HG03442 (cell line): Measurements from ENCODE around the gene AHCYL2.

ENCODE experiments used
- ATAC-seq: cut with Tn5 transposase; IDR thresholded peaks from one replicate; pipeline ENCODE4 v1.9.1; 2021; ENCODE audit warnings: mild to moderate bottlenecking, moderate library complexity; ENCODE audit not compliant: unreplicated experiment

The AHCYL2 gene

DNA sequence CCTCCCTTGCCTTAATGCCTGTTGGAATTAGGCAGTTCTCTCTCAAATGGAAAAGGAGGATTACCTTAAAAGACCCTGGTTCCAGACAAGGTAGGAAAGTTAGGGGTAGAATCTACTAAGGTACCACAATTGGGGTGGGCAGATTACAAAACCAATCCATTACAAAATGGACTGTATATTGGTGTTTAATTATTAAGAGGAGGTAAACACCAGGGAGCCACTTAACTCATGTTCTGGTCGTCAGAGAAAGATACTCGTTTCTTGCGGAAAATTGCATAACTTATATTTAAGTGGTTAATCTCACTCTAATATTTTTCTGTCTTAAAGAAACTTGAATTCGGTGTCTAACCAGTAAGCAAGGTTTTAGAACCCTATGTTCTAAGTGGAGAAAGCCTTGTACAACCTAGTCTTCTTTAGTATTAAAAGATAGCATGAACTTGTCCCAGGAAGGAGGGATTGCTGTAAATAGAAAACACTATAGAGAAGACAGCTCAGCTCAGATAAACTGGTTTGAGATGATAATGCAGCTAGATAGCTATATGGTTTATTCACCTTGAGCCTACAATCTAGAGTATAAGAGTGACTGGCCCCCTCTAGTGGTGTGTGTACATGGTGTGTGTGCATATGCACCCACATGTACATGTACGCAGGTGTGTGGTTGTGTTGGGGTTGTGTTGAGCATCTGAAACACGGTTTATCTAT, 151.4 kb downstream of the AHCYL2 start:
- peak; percentile 42 for ATAC-seq

DNA sequence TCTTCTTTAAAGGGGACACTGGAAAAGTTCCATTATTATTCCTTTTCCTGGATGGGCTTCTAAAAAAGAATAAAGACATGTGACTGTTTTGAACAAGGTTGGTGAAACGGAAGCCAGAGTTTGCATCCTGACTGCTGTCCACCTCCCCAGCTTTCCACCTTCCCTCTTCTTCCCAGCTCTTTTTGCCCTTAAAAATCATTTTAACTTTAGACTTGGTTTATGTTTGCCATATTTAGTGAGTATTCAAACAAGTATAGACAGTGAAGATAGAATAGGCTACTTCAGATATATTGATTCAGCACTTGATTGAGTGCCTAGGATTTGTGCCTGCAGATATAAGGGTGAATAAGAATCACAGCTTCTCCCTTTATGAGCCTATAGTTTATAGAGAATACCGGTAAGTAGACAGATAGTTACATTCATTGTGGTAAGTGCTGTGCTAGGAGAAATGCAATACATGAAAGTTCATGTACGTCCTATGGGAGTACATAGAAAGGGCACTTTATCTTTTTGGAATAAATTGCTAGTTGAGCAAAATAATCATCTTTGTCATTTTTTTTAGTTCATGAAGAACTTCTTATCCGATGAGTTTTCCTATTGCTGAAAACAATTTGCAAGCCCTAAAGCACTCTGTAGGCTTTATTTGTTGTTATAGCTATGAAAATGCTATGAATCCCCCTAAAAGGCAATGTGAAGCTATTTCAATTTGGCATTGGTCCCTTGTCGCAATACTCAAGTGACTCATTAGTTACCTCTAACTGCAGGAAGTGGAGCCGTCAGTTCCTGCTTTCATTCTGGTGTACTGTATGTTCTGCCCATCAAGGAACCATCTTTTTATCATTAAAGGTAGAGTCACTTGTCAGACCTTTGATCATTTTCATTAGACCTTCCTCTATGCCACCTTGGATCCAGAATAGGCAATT, 152.2 kb downstream of the AHCYL2 start:
- ATAC-seq = no peak

DNA sequence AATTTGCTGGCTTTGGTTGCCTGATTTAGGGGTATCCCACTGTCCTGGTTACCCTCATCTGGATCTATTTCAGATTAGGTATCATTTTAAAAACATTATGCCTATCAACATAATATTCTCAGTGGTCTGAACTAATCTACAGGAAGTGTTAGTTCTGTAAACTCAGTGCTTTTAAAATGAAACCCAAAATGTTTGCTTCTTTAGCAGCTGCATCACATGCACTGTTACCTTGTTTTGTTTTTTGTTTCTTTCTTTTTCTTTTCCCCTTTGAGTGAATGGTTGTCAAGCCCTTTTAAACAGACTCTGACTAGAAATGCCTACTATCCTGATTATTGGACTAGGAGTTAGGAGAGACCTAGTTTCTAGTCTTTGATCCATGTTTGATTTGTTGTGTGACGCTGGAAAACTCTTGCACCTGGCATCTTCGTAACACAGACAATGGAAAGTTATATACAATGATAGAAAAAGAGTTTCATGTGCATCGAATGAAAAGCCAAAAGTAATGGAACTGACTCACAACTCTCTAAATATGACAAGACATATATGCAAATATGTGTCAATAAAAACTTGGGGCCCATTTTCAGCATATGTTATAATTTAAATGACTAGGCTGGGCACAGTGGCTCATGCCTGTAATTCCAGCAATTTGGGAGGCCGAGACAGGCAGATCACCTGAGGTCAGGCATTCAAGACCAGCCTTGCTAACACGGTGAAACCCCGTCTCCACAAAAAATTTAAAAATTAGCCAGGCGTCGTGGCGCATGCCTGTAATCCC, 157.1 kb downstream of the AHCYL2 start:
- no peak for ATAC-seq

DNA sequence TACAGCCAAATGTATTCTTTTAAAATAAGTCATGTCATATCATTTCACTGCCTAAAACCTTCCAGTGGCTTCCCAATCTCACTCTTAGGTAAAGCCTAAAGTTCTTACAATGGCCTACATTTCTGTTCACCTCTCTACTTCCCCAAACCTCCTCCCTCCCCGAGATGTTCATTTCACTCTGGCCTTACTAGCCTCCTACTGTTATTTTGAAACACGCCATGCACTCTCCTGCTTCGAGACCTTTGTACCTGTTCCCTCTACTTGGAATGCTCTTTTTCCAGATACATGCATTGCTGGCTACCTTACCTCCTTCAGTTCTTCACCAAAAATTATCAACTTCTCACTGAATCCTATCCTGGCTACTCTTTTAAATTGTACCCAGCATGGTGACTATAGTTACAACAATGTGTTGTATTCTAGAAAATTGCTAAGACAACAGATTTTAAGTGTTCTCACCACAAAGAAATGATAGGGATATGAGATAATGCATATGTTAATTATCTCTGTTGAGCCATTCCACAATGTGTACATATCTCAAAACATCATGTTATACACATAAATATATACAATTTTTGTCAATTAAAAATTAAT, 158.8 kb downstream of the AHCYL2 start:
- ATAC-seq = no peak

DNA sequence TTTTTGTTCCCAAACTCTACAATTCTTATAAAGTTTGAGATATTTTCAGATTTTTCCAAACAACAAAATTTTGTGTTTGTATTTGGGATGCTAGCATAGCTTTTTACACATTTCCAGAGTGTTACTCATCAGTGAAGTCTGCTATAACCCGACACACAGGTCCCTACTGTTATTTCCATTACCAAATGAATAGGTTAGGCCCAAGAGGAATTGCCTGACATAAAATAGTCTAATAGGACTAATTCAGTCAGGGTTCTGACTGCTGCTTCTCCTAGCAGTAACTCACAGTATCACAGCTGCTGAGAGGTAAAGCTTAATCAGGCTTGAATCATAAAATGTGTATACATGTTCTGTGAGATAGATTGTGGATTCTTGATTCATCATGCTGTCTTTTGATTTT, 160.3 kb downstream of the AHCYL2 start:
- no peak for ATAC-seq

DNA sequence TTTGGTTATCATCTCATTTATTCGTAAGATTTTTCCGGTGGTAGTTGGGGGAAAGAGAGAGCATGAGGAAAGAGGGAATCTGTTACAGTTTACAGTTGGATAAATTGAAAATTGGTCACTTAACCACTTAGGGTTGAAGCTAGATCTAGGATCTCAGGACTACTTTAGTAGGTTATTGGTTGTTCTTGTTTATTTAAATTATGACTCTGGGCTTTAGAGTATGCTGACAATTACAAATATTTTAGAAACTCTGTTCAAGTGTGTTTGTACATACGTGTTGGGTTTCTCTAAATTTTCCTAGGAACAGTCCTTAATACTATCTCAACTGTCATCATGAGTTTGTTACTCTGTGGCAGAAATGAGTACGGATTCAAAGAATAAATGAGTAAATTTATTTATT, 160.8 kb downstream of the AHCYL2 start:
- no peak for ATAC-seq

DNA sequence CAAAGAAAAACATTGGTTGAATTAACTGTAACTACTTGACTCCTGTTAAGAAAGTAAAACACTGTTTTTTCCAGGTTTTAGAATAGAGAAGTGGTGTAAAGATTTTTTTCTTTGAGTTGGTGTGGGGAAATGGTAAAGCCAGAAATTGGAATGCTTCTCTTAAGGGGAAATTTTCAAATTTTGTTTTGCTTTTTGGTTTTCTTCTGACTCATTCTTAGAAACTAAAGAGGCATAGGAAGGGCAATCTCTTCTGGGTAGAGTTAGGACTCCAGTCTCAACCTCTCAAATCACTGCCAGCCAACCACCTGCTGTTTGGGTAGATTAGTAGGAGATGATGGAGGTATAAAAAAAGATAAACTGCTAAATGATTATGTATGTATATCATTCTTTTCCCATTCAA, 161.7 kb downstream of the AHCYL2 start:
- ATAC-seq = no peak

DNA sequence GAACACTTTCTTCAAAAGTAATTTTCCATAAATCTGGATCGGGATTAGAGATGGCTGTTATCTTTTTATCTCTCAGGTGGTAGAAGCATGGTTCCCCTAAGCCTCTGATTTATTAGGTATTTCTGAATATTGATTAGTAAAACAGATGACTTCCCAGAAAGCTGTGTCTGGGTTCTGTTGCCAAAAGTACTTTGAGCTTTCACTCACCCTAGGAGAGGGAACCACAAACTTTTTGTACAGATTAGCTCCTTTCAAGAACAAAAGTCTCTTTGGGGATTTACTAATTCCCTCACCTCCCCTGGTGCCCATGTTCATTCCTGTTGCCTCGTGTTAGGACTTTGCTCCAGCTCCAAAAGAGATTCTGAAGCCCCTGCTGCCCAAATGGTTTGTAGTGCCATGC, 162.7 kb downstream of the AHCYL2 start:
- ATAC-seq = no peak

DNA sequence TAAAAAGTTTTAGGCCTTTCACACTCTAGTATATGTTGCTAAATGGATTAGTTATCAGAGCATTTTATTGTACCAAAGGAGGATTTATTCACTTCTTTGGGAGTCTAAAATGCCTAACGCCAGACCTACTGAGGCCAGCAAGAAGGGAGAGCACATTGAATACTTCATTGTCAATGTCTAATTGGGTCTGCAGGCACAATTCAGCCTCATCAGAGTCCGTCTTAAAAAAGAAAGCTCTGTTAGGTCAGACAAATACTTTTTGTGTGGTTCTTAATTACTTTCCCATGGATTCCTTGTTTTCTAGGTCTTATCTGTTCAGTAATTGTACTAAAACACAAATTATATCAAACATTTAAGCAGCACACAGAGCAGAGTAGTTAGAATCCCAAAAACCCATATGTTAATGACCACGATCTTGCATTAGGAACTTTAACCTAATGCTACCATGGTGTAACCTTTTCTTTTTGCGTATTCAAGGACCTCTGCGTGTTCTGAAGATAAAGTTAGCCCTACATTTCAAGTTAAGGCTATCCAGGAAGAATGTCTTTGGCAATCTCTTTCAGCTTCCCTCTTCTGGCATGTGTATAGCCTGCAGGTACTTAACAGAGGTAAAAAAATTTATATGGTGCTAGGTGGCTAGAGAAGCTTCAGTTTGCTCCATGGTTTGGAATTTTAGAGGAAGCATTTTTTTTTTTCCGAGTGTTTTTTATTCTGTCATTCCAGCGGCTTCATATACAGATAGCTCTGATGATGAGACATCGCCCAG, 163.7 kb downstream of the AHCYL2 start:
- ATAC-seq = no peak

DNA sequence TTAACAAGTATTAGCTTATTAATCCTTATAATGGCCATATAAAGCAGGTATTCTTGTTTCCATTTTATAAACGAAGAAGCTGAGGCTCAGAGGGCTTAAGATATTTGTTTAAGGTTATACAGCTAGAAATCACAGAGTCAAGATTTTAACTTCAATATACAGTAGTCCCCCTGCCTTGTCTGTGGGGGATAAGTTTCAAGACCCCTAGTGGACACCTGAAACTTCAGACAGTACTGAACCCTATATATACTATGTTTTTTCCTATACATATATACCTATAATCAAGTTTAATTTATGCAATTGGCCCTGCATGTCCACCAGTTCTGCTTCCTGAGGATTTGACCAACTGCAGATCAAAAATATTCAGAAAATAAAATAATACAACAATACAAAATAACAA, 165.0 kb downstream of the AHCYL2 start:
- no peak for ATAC-seq

DNA sequence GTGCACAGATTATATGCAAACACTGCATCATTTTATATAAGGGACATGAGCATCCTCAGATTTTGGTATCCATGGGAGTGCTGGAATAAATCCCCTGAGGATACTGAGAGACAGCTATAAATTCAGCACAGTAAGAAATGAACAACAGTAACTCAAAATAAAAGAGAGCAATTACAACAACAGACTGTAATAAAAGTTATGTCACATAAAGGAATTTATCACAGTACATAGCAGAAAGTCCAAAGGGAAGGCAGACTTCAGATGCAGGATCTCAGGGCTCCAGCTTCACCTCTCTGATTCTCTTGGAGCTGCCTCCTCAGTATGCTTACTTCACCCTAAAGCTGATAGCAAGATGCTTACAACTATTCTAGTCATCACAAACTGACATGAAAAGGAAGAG, 165.5 kb downstream of the AHCYL2 start:
- ATAC-seq = no peak

DNA sequence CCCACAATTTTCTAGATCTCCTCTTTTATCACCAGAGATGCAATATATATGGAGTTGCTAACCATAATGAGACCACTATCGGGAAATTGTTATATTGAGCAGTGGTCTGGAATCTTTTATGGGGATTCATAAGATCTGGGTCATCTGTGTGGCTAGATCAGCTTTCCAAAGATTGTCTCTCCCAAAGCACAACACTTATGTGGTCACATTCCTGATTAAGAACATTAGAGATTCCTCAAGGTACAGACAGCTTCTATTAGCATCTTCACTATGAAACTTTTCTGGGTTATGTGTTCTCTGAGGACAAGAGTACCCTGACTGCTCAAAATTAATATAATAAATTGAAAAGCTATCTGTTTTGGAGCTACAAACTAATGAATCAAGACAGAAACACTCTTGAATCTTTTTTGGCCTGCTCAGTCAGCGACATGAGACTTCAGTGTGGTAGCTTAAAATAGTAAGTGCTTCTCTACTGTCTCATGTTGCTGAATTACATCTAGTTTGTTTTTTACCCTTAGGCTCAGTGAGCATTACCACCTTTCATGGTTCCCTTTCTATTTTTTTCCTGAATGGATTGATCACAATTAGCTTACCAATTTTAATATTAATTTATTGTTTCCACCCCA, 166.8 kb downstream of the AHCYL2 start:
- no peak for ATAC-seq

DNA sequence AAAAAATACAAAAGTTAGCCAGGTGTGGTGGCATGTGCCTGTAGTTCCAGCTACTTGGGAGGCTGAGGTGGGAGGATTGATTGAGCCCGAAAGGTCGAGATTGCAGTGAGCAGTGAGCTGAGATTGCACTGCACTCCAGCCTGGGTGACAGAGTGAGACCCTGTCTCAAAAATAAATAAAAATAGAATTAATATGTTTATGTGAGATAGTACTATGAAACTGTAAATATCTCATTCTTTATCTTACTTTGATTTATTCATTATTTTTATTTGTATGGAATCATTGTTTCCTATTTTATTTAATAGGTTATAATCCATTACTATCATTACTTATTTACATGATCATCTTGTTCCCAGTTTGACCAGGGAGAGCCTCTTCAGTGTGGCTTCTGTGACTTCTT, 168.4 kb downstream of the AHCYL2 start:
- ATAC-seq = no peak

DNA sequence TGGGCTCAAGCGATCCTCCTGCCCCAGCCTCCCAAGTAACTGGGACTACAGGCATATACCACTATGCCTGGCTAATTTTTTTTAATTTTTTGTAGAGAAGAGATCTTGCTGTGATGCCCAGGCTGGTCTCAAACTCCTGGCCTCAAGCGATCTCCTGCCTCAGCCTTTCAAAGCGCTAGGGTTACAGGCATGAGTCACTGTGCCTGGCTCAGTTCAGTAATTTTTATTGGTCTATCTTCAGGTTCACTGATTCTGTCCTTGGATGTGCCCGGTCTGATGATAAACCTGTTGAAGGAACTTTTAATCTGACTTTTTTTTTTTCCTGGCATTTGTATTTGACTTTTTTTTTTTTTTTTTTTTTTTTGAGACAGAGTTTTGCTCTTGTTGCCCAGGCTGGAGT, 169.3 kb downstream of the AHCYL2 start:
- no peak for ATAC-seq

DNA sequence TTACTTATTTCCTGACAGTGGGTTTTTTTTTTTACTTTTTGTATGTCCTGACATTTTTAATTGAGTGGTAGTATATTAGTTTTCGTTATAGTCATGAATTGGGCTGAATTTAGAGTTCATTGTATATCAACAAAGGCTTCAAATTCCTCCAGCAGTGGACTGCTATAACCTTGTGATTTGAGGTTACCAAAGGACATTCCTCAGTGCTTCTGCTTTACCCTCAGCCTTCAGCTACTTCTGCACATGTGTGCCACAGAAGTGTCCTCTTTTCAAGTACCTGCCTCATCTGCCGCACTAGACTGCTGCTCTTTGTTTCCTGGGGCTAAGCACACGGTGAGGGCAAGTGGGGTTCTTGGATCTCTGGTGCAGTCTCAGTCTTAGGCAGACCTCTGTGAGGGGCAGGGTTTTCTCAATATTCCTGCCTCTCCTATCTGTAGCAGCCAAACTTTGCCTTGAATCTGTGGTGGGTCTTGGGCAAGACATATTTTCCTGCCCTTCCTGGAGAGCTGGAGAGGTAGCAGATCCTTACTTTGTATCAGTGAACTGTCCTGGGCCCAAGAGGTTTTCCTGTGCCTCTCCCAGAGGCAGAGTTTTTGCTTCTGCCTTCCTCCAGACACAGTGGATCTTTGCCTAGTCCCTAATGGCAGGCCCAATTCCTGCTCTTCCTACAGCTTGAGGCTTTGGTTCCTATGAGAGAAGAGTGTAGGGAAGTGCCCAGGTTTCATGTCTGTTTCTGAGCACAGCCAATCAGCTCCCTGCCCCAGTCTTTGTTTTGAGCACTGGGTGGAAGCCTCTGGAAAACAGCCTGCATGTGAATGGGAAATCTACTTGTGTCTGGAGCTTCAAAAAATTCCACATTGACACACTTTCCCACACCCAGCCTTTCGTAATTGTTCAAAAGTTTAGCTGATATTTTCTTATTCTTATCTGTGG, 170.4 kb downstream of the AHCYL2 start:
- ATAC-seq = no peak

DNA sequence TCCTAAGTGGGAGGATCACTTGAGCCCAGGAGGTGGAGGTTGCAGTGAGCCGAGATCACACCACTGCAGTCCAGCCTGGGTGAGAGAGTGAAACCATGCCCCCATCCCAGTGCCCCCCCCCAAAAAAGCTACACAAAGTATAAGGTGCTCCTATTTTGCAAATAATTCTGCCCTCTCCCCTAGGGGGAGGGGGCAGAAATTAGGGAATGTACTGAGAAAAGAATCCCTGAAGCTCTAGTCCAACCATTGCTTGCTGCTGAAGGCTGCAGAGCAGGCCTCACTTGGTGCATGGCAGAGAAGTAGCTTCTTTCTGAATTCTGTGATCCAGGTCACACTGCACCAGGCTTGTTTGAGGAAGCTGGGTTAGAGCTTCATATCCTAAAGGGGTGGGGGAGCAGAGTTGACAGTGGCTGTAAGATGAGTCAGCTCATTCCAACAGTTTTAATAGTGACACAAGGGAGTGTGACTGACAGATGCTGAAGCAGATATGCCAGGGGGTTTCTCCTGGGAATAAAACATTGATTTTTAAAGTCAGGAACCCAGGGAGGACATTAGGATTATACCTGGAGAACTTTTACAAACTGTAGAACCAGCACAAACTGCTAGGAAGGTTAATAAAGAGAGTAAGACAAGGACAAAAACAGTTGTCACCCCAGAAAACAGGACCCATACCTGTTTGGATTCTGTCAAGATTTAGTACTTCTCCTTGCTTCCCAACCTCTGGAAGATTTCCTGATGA, 176.6 kb downstream of the AHCYL2 start:
- no peak for ATAC-seq

DNA sequence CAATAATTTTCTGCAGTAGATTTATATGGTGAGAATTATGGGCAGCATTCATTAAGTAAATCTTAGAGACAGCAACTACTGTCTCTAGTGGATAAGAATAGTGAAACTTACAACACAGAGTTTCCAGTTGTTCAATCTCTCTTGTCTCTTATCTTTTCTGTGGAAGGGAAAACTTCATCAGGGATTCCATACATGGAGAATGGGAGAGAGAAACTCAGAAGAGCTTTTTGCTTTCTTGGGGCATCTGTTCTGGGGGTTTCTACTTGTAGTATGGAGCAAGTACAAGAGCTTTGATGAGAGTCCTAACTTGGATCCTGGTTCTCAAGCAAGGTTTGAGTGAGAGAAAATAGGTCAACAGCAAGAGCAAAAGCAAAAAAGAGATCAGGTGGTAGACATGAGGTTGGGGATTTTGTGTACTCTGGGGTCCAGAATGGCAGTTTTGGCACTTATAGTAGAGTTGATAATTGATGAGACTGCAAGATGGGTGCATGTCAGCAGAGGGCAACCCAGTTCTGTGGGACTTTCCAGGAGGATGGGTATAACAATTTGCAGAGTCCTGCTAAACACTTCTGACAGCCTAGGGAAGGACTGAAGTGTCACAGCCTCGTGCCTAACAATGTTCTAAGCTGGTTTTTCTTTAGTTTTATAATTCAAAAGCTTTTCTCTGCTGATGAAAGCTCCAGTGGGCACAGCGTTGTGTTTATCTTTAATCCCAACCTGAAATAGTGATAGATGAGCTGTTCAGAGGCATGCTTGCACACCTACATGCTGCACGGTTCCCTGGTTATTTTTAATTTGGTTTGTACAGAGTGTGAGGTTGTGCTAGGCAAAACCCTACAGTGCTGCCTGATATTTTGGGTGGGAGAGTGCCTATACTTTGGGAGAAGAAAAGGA, 177.4 kb downstream of the AHCYL2 start:
- ATAC-seq = no peak
